Mucosa of gallbladder (tissue), 1 donor: ENCODE results near the gene MAN1C1. TPM values are rescaled to one million over a fixed set of nuclear protein-coding genes. Genes with fewer than 3 reads are reported as not detected.

ENCODE experiments used
- DNase-seq: peaks from one replicate; pipeline ENCODE4 v3.0.0-alpha.2; 2020; ENCODE audit warnings: low spot score
- total RNA-seq: library from RNA; stranded (reverse); gene quantifications from one replicate; pipeline ENCODE4 v1.2.1, GENCODE V29; 2021
- donor health status: DM: no; HTN: no; CAD: no.

The MAN1C1 gene
- total RNA-seq, 1 donor from 2014 or later = 18.4 TPM

DNA sequence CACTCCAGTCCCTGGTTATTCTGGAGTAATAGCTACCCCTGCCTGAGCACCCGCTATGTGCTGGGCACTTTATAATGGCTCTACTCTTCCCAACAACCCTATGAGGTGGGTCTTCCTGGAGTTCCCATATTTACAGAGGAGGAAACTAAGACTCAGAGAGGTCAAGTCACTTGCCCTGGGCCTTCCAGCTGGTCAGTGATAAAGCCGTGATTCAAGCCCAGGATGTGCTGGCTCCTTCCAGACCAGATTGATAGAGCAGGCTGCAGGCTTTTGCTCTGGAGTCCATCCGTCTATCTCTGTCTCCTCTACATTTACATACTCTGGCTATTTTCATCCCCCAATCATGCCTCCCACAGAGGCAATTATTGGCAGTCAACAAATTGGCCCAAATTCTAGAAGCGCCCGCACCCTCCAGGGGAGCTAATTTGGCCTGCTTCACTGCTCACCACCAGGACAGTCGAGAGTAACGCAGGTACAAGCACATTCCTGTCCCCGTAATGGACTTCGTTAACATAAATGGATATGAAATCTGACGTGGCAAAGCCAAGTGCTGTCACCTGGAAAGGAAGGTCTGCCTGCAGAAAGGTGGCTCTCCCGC is 143.6 kb downstream of the MAN1C1 start:
- no peak for DNase-seq

DNA sequence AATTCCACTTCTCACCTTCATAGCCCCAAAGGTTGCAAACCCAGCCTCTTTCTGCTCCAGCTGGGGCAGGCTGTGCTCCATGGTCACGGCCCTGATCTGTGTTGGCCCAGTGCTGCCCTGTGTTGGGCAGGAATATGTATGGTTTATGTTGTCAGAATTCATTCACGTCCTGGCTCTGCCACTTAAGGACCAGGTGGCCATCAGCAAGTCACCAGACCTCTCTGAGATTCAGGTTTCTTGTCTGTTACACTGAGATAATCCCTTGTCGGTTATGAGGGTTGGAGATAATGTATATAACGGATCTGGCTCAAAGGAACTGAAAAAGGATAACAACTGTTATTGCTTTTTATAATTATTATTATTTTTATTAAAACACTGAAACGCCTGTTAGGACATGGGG is 144.3 kb downstream of the MAN1C1 start:
- no peak for DNase-seq

DNA sequence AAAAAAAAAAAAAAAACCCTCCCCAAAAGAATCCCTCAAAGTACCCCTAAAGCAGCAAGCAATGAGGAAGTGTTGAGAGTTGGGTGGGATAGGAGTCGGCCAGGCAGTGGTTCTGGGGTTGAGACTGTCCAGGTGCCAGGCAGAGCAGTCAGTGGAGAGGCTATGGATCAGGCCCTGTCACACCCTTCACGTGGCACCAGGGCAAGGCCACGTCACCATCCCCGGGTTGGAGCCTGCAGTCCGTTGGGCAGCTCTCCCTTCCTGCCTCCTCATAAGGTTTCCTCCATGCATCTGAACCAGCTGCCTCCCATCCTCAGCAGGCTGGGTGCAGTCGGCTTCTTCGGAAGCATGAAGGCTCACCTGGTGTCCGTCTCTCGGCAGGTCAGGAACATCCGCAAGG is 146.9 kb downstream of the MAN1C1 start:
- no peak for DNase-seq

DNA sequence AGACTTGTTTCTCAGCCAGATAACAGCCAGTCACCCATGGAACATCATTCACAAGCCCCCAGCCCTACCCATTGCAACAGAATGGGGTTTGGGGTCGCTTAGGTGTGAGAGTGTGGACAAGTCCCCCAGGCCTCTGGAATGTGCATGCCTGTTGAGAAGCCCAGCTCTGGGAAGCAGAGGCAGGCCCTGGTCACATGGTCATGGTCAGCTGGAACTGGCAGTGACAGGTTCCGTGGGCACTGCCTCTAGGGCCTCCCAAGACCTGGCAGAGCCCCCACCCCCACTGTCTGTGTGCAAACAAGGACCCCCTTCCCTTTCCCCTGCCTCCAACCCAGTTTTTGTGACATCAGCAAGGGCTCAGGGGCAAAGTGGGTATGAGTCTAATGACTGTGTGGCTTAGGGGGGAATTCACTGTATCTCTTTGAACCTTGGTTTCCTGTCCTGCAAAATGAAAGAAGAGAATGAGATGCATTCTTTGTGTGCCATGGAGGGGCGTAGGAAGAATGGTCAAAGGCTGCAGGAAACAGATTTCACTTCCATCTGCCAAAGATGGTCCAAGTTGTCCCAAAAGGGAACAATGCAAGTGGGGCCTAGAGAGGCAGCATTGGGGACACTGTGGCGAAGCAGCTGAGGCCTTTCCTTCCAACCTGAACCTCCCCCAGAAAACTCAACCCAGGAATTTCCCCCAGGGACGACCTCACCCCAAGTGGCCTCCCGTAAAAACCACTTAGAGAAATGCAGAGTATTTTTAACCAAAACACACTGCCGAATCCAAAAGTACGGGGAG is 148.7 kb downstream of the MAN1C1 start:
- DNase-seq = no peak

DNA sequence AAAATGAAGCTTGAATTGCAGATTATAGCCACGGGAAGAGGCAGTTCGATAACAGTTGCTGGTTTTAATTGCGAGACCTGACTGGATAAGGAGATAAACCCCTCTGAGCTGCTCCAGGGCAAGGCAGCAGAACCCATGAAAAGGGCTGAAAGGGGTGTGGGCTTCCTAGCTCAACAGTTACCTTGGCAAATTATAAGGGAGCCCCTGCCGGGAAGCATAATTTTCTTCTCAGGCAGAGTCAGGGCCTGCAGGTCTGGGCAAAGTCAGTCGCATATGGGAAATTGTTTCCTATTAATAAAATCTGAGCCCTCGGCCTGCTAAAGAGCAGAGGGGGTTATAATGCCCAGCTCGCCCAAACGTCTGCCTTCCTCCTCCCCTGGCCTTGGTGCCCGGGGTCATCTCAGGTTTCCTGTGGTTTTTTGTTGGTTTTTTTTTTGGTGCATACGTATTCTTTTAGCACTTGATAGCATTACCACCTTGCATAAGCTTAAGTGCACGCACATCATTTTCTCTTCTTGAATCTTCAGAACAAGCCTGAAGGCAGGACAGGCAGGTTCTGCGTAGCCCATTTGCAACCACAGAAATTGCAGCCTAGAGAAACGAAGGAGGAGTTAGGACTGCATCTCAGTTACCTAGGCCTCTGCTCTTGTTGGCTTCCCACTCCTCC is 149.5 kb downstream of the MAN1C1 start:
- DNase-seq = no peak

DNA sequence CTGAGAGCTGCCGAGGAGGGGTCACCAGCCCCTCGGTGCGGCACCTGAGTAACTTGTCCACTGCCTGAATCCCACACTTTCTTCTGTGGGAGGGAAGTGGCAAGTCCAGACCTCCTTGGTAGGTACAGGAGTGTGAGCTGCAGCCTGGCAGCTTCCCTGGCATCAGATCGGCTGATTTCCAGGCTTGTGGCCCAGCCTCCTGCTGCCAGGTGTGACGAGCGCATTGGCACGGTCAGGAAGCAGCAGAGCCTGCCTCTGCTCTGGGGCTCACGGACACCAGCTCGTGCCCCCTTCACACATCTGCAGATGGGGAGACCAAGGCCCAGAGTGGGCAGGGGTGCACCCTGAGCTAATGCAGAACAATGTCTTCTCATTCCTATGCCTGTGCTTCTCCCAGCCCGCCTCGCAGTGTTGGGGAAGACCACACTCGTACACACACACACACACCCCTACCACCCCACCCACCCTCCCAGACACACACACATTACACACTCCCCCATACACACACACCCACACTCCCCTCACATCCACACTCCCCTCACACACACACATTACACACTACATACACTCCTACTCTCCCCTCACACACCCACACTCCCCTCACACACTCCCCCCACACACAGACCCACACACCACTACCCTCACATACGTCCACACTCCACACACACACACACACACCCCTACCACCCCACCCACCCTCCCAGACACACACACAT is 150.3 kb downstream of the MAN1C1 start:
- no peak for DNase-seq

DNA sequence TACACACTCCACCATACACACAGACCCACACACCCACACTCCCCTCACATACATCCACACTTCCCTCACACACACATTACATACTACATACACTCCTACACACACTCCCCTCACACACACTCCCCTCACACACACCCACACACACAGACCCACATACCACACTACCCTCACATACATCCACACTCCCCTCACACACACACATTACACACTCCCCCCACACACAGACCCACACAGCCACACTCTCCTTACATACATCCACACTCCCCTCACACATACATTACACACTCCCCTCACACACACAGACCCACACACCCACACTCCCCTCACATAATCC is 150.8 kb downstream of the MAN1C1 start:
- DNase-seq = no peak

DNA sequence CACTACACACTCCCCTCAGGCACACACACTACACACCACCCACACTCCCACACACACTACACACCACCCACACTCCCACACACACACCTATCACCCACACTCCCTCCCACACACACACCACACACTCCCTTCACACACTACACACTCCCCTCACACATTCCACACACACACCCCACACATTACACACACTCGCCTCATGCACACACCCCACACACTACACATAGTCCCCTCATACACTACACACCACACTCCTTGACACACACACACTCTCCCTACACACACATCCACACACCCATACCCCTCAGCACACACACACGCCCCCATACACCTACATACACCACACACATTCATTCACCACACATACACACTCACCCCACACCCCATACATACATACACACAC is 152.4 kb downstream of the MAN1C1 start:
- DNase-seq = no peak

DNA sequence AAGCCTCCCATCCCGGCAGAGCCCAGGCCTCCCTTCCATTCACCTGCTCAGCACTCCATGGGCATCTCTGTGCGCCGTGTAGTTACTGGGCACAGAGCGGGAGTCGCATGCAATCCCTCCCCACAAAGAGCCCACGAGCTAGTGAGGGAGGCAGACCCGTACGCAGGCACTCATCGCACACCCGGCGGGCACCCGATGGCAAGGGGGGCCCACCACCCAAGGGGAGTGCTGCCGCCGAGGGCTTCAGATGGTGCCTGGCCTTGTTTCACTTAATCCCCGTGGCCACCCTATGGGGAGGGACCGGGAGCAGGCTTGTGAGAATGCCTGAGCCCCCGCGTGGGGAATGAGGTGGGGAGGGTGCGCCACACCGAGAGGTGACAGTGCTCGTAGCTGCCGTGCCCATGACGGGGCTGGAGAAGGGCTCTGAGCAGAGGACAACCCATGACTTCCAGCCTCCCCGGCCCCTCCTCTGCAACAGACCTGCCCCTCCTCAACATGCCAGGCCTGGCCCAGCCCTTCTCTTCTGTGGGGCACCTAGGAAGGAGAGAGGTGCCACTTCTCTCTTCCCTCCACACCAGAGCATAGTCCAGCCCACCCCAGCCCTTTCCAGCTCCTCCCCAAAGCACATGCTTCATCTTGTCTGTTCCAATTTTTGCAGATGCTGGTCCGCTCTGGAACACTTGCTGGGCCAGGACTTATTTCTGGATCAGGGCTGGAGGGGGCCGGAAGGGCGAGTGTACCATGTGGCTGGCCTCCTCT is 153.2 kb downstream of the MAN1C1 start:
- DNase-seq = no peak

DNA sequence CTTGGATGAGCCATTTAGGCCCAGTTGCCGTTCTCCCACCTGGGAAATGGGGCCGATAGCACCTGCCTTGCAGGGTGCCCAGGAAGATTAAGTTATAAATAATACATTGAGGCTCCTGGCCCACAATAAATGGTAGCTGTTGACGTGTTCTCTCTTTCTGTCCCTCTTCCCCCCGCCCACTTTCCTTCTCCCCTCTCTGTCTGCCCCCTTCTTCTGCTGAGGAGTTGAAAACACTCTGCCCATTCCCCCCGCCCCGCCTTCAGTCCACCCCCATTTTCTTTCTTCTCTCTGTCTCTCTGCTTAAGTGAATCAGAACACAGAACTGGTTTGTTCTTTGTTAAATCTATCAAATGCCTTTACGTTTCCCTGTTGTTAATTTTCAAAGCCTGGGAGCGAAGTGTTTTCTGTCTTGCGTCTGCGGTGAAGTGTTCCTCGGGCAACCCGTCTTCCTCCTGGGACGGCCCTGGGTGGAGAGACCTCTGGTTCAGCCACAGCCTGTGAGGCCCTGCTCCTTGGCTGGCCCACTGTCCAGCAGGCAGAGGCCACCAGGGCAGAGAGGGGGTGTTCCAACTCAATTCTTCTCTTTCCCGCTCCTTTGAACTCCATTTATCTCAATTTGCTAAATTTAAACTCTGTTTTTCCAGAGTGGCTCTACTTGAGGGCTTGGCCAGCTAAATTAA is 154.1 kb downstream of the MAN1C1 start:
- no peak for DNase-seq

DNA sequence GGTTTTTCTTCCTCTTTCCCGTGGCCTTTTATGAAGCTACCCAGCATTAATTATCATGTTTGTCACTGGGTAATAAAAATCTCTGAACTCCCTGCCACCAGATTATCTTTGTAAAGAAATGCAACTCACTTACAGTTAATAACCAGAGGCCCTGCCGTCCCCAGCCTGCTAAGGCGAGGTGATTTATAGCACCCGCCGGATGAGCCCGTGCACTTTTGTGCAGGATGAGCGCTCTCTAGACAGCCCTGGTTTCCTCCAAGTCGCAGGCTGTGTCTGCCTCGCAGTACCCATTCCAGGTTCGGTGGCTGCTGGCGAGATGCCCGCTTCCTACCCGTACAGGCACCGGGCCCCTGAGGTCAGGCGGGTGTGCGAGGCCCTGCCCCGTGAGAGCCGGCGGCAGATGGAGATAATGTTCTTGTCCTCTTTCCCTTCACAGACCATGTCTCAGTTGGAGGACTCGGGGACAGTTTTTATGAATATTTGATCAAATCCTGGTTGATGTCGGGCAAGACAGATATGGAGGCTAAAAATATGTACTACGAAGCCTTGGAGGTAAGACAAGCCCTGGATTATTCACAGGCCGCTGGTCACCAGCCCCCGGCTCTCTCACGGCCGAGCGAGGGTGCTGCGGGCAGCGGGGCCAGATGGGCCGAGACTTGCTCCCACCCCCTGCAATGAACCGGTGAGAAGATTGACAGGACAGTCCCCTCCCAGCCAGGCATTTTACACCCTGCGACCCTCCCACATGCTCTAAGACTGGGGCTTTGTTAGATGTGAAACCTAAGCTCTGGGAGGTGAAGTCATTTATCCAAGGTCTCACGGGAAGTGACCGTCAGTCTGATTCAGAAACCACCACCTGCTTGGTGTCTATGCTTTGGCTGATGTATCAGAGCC is 154.9 kb downstream of the MAN1C1 start:
- DNase-seq = peak; percentile 42

DNA sequence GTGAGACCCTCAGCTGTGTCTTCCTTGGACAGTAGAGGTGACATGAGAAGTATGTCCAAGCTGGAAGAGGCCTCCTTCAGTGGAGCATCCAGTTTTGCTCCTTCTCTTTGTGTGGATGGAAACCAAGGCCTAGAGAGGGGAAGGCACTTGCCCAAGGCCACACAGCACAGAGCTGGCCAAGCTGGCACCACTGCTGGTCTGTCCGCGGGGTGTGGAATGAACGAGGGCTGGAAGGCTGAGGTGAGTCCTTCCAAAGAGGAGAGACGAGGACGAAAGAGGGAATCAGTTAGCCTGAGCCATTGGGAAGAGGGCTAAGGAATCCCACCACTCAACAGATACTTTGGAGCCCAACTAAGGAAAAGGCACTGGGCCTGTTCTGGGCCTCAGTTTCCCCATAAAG is 155.6 kb downstream of the MAN1C1 start:
- DNase-seq = no peak

DNA sequence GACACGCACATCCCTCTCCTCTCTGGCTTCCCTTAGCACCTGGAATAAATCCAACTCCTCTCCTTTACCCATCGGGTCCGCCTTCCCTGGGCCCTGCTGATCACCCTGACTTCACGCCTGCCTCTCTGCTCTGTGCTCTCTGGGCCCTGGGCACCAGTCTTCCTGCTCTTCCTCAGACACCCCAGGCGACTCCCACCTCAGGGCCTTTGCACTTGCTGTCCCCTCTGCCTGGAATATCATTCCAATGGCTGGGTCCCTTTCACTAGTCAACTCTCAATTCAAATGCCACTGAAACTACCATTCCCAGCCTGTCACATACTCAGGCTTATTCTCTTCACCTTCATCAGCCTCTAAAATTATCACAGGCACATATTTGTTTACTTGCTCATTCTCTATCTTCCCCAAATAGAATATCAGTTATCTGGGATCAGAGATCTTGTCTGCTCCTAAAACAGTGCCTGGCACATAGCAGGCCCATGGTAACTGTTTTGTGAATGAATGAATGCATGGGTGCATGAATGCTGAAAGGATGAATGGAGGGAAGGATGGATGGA is 156.2 kb downstream of the MAN1C1 start:
- DNase-seq = no peak

DNA sequence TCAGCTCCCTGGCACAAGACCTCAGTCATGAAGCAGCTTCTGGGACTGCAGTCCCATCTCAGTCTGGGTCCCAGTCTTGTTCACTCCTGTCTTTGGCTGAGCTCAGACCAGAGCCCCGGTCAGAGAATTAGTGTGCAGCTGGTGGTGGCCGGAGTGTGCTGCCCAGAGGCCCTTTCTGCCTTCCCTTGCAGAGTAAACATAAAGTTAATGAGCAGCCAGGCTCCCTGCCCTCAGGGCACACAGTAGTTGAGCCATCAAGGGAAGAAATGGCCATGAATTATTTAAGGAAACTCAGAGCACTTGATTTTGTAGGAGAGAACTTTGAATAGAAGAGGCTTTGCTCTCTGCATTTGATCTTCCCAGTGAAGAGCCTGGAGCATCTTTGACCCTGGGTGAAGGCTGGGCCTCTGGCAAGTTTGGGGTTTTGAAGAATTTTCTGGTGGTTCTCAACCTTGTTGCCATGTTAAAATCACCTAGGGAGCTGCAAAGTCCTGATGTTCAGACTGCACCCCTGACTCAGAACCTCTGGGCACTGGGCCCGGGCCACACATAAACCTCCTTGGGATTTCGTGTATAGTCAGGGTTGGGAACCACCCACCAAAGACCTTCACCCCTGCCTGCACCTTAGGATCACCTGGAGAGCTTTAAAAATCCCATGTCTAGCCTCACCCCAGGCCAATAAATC is 157.0 kb downstream of the MAN1C1 start:
- peak; percentile 74 for DNase-seq

DNA sequence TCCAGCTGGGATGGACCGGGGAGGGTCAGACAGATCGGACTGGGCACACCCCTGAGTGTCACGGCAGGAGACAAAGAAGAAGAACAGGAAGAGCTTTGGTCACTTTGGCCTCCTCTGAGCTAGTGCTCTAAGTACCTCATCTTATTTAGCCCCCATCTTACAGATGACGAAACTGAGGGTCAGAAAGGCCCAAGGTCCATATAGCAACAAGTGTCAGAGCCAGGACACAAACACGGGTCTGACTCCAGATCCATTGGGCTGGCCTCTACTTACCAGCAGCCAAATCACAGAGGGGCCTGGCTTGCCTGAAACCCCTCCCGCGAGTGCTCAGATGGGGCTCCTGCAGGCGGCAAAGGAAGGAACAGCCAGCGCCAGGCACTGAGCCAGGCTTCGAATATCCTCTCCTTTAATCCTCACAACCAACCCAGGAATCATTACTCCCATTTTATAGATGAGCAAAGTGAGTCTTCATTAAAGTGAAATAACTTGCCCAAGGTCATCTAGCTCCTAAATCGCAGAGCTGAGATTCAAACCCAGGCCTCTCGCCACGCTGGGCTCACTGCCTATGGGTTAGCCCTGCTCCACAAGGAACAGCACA is 157.7 kb downstream of the MAN1C1 start:
- no peak for DNase-seq

DNA sequence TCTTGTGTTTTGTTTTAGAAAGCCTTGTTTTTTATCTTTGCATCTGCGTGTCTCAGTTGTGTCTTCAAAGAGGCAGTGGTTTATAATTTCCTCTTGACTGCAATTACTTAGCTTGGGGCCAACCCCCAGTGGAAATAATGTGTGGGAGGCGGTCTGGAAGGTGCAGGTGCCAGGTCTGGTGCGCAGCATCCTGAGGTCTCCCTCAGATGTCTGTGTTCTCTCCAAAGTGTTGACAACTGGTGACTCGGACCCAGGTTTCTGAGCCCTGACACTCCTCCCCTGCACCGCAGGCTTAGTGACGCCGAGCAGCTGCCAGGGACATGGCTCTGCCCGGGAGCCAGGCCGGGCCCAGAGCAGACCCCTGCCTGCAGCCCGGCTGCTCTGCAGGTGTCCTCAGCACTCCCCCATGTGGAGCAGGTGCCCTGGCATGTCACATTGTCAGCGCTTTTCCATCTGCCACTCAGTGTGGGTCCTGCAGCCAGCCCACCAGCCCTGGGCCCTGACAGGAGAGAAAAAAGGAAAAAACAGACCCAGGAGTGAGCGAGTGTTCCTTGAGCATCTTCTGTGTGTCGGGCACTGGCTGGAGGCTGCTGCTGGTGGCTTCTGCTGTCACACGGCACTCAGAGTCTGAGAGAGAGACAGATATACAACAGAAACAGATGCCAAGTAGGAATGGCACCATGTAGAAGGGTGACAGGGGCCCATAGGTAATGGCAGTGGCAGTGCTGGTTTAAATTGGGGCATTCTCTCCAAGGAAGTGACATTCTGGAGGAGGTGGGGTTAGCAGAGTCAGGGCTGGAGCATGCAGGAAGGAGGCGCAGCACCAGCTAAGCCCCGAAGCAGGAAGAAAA is 158.6 kb downstream of the MAN1C1 start:
- DNase-seq = no peak

DNA sequence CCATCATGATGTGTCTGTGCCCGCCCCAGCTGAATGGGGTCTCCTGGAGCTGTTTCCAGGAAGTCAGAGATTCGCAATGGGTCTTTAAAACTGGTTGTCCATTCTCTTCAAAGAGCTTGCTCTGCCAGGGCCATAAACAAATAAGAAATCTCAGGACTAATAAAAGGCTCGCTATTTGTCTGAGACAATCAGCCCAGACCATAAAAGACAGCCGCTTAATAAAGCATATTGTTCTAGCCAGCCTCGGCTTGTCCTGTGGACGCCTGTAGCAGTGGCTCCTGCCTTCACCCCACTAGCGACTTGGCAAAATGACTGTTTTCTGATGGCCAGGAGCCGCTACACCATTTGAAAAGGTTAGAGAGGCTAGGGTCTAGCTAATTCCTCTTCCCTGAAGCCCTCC is 162.8 kb downstream of the MAN1C1 start:
- DNase-seq = no peak

DNA sequence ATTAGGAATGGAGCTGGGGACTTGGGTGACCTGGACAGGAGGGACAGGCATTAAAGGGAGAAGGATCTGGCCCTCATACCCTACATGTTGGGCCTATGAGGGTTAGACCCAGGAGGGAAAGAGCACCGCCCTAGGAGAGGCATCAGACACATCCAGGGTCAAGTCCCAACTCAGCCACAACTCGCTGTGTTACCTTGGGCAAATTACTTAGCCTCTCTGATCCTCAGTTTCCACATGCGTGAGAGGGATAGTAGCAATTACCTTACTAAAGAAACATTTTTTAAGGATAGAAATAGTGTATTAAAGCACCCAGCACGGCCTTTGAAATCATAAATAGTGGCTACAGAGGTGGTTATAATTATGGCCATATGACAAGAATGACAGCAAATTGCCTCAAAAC is 163.3 kb downstream of the MAN1C1 start:
- DNase-seq = no peak
